GM20000 (cell line): ENCODE results near the gene RUNX1.

Source experiments
- DNase-seq: peaks from one replicate; pipeline ENCODE4 v3.0.0; 2012; ENCODE audit warnings: low spot score
- TF ChIP-seq, protein P1 (sequence below): IDR thresholded peaks from 2 replicates; pipeline ENCODE4 v1.5.1; 2012; ENCODE audit warnings: mild to moderate bottlenecking, control low read depth; ENCODE audit errors: extremely low read depth, missing control alignments

Gene RUNX1

DNA sequence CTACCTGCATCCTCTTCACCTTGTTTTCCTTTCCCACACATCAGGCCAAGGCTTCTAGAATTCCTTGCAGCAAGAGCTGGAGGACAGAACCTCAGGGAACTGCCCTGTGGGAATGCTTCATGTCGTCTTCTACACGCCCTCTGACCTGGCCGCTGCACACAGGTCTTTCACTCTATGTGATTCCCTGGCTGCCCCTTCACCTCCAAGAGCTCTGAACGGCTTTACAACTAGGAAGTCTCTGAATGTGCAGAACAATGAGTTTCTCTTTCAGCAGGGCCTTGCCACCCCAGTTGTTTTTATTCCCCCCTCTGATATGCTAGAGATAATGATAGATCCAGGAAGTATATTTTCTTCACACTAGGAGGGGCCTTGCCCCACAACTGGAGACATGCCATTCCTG lies 237.7 kb downstream of the RUNX1 start:
- TF ChIP-seq, protein P1, sequence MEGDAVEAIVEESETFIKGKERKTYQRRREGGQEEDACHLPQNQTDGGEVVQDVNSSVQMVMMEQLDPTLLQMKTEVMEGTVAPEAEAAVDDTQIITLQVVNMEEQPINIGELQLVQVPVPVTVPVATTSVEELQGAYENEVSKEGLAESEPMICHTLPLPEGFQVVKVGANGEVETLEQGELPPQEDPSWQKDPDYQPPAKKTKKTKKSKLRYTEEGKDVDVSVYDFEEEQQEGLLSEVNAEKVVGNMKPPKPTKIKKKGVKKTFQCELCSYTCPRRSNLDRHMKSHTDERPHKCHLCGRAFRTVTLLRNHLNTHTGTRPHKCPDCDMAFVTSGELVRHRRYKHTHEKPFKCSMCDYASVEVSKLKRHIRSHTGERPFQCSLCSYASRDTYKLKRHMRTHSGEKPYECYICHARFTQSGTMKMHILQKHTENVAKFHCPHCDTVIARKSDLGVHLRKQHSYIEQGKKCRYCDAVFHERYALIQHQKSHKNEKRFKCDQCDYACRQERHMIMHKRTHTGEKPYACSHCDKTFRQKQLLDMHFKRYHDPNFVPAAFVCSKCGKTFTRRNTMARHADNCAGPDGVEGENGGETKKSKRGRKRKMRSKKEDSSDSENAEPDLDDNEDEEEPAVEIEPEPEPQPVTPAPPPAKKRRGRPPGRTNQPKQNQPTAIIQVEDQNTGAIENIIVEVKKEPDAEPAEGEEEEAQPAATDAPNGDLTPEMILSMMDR = no peak
- no peak for DNase-seq

DNA sequence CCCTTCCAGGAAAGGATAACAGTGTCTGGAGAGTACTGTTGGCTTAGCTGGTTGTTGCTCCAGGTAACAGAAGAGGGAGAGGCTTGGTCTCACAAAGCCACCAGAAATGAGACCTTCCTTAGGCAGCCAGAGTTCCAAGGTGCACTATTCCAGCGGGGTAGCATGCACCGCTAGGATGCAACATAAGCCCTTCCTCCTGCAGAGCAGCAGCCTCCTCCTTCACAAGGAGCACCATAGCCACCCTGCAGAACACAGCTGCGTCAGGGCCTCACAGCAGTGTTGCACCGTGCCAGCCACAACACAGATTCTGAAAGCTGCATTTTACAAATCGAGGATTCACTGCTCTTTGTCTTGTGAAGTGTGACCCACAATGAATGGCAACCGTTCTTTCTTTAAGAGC lies 238.3 kb downstream of the RUNX1 start:
- TF ChIP-seq, protein P1 = no peak
- no peak for DNase-seq

DNA sequence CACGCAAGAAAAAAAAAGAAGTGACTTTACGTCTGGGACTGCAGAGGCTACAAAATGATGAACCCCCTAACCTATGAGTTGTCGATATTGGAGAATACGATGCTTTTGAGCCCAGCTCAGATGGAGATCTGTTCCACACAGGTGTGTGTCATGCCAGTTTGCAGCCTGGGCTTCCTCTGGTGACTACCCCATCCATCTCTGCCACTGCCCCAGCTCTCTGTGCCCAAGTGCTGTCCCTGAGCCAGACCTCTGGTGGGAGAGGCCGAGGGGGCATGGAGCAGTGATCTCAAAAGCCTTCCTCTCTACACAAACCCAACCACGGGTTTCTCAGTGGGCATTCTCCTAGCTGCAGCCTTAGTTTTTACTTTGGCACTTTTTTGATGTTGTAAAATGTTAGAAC lies 239.3 kb downstream of the RUNX1 start:
- DNase-seq = no peak

DNA sequence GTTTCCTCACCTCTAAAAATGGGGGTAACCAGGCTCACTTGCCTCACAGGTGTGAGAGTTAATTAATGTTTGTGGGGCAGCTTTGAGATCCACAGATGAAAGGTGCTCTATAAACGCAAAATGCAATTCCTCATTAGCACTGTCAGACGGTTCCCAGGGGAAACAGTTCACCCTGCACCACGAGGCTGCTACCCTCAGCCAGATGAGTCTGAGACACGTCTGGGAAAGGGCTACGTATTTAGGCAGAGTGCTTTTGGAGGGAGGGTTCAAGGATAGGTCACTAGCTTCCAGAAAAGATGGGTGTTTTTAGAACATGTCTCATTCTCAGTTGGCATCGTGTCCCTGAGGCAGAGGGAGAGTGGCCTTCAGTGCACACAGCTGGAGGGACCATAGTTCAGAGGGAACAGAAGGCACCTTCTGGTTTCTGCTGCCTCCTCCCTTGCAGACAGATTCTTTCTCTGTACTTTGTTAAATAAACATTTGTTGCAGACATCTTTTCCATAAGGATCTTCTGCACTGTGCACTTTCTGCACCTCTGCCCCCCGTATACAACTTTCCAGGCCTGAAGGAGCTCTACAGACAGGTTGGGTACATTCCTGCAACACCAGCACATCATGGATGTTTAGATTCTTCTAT lies 240.4 kb downstream of the RUNX1 start:
- no peak for DNase-seq
- TF ChIP-seq, protein P1 = no peak

More for the DNA sequence above, 239.3 kb downstream of the RUNX1 start:
- TF ChIP-seq, protein P1 = no peak

DNA sequence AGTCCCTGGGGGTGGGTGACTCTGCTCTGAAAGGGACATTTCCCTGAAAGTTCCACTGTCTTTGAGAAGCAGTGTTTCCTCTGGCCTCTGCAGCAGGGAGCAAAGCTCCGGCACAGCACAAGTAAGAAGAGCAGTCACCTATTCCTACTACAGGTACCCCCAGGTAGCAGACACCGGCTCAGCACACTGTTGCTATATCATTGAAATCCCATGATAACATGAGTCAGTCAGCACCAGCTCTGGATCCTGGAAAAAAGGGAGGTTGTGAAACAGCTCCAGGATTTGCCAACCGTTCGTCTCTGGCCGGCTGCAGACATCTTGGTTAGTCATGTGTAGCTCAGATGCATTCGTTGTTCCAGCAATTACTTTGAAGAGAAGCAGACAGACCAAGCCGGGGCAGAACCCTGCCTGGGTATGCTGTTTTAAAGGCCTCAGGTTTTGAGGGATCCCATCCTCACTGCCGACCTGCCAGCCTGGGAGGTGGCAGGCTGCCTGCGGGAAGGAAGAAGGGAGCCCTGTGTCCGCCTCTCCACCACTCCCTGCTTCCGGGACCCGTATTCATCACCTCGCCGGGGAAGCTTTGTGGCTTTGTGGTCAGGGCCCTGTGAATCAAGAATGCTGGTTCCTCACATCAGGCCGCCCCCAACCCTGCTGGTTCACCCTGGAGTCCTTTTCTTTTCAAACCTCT lies 241.1 kb downstream of the RUNX1 start:
- TF ChIP-seq, protein P1 = no peak
- no peak for DNase-seq

DNA sequence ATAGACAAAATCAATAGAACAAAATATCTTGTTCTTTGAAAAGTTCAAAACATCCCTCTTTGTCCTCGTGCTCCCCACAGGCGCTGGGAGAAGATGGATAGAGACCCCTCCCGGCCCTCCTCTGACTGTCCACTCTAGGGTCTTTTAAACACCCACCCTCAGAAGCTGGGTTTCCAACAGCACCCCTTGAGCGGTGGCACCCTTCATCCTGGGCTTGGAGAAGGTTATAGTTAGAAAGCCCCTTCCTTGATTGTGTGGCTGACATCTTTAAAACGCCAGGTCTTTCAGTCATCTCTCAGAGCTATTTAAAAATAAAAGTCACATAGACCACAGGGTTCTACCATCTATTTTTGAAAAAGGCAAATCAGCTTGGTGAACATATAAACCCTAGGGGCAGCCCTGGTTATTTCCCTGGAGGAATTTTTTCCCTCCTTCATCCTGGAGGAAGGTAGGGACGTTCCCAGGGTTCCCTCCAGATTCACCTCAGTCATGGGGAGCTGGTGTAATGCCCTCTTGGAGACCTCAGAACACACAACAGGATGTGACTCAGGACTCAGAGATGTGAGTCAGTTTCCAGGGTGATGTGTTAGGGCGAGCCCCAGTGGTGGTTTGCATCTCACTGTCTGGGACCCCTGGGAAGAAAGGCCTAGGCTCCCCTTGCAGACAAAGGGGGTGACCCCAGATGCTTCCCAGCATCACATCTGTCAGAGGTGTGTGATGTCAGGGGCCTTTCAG lies 241.8 kb downstream of the RUNX1 start:
- TF ChIP-seq, protein P1 = no peak
- peak; percentile 64 for DNase-seq

DNA sequence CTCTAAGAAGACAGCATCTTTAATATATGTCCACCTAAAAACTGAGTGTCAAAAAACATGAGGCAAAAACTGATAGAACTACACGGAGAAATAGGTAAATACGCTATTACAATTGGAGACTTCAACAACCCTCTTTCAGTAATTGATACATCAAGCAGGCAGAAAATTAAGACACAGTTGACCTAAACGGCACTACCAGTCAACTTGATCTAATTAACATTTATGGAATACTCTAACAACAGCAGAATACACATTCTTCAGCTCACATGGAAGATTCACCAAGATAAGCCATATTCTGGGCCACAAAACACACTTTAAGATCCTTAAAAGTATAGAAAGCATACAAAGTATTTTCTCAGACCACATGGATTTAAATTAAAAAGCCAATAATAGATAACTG lies 242.7 kb downstream of the RUNX1 start:
- no peak for DNase-seq
- TF ChIP-seq, protein P1 = no peak
